A673 (cell line): ENCODE results near the gene MAMDC2.

Source experiments
- CTCF ChIP-seq: fragments of 300-800, 200-600 bp; sonication (generic); conservative IDR thresholded peaks from 2 replicates; pipeline ENCODE4 v1.5.1; 2017; ENCODE audit warnings: low read depth, mild to moderate bottlenecking, antibody characterized with exemption, low read length, moderate library complexity, mixed read lengths
- EZH2 ChIP-seq: fragments of 200-600 bp; sonication (generic); IDR thresholded peaks from 2 replicates; pipeline ENCODE4 v1.6.1; 2017; ENCODE audit warnings: borderline replicate concordance, low read depth, mild to moderate bottlenecking, mixed read lengths, antibody characterized with exemption, low read length; ENCODE audit not compliant: poor library complexity, severe bottlenecking

DNA sequence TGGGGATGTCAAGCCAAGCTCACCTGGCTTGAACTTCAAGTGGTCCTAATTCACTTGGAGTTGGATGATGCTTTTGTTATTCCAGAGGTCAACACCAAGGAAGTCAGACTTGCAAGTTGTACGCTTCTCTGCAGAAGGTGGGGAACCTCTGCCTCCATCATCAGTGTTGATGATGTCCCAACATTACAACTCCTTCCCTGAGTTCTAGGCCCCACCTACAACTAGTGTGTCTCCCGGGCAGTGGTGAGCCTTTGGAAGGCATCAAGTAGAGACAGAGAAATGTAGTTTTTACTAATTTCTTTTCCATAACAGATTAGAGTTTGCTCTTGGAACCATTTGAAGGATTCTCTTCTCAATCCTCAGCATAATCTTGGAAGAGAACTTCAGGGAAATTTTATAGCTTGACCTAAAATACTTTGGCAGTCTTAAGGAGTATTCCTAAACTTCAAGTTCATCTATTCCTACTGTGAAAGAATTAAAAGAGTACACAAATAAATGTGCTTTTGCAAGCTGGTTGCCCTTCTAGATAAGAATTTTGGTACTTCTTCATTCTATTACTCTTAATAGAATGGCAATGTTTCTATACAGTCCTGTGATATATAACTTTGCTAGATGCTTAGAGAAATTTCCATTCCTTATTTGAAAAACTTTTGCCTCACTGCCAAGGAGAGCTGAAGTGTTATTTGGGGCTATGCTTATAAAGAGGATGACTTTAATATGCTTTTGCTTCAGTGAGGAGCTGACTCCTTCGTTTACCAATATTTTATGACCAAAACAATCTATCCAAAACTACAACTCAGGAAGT is 12.0 kb downstream of the MAMDC2 start:
- TF ChIP-seq CTCF (no peak), EZH2 (no peak)
